GM13977 (cell line): ENCODE results near the gene MKNK2.

Source experiments
- DNase-seq: peaks from one replicate; pipeline ENCODE4 v3.0.0; 2012; ENCODE audit warnings: low spot score
- in situ Hi-C: fragments of 300-500 bp; cut with MboI; formaldehyde crosslinking; loops from one replicate; pipeline ENCODE4 v1.12.0; 2022; ENCODE audit warnings: low sequenced_read_pairs, low pct_unique_long_range_greater_than_20kb, mixed read lengths, inconsistent platforms; ENCODE audit not compliant: unreplicated experiment
- TF ChIP-seq, protein P1 (sequence below): IDR thresholded peaks from 2 replicates; pipeline ENCODE4 v1.5.1; 2012; ENCODE audit warnings: mild to moderate bottlenecking, control low read depth; ENCODE audit not compliant: insufficient read depth; ENCODE audit errors: extremely low read depth, missing control alignments

Gene MKNK2

DNA sequence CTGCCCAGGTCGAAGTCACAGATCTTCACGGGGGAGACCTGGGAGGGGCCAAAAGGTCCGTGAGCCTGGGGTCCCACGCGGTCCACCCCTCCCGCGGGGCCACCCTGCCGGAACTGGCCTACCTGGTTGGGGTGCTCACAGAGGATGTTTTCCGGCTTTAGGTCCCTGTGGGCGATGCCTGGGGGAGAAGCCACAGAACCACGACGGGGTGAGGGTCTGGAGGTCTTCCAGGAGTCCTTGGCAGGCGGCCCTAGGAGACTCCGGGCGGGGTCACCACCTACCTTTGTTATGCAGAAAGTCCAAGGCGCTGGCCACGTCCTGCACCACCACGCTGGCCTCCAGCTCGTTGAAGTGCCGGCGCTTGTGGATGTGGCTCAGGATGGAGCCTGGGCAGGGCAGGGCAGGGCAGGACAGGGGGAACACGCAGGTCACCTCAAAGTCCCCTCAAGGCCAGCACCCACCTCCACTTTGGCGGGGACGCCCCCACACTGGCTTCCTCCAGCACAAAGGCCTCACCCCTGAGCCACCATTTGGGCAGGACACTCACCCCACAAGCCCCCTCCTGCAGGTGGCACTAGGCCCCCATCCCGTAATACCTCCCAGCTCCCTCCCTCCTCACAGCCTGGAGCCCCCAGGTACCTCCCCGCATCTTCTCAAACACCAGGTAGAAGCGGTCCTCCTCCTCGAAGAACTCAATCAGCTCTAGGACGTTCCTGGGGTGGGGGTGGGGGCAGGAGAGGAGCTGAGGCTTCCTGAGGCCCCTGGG is 8.4 kb downstream of the MKNK2 start:
- in situ Hi-C loops: no loop called here
- DNase-seq: no peak
- TF ChIP-seq, protein P1, sequence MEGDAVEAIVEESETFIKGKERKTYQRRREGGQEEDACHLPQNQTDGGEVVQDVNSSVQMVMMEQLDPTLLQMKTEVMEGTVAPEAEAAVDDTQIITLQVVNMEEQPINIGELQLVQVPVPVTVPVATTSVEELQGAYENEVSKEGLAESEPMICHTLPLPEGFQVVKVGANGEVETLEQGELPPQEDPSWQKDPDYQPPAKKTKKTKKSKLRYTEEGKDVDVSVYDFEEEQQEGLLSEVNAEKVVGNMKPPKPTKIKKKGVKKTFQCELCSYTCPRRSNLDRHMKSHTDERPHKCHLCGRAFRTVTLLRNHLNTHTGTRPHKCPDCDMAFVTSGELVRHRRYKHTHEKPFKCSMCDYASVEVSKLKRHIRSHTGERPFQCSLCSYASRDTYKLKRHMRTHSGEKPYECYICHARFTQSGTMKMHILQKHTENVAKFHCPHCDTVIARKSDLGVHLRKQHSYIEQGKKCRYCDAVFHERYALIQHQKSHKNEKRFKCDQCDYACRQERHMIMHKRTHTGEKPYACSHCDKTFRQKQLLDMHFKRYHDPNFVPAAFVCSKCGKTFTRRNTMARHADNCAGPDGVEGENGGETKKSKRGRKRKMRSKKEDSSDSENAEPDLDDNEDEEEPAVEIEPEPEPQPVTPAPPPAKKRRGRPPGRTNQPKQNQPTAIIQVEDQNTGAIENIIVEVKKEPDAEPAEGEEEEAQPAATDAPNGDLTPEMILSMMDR: no peak

DNA sequence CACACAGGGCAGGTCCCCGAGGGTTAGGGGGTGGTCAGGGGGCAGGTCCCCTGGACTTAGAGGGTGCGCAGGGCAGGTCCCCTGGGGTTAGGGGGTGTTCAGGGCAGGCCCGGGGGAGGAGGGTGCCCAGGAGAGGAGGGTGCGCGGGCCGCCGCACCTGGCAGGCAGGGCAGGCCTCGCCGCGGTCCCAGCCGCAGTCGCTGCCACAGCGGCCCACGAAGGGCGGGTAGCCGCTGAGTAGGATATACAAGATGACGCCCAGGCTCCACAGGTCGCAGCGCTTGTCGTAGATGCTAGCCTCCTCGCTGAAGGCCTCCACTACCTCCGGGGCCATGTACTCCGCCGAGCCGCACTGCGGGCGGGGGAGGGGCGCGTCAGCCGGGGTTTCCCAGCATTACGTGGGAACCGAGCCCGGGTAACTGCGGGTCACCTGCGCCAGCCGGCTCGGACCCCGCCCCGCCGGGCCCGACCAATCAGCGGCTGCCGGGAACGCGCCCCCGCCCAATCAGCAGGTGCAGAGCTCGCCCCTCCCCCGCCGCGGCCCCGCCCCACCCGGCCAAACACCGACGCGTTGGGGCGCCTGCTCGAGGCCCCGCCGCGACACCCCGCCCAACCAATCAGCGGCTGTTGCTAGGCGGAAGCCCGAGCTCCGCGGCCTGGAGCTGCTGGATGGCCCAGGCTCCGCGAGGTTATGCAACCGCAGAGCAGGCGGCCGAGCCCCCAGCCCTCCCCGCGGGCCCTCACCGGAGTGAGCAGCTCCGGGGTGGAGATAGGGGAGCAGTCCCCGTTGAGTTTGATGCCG is 9.2 kb downstream of the MKNK2 start:
- in situ Hi-C loops: no loop called here
- peak; percentile 100 for DNase-seq
- TF ChIP-seq, protein P1: no peak

- in situ Hi-C loops: no loop called here
- DNase-seq: no peak
- TF ChIP-seq, protein P1: no peak
Measured at GRCh38 chr19:2041433-2041682, 9.7 kb downstream of the MKNK2 start.

GRCh38 chr19:2040647-2041432 is 10.2 kb downstream of the MKNK2 start:
- in situ Hi-C loops: no loop called here
- DNase-seq: no peak
- TF ChIP-seq, protein P1: no peak

DNA sequence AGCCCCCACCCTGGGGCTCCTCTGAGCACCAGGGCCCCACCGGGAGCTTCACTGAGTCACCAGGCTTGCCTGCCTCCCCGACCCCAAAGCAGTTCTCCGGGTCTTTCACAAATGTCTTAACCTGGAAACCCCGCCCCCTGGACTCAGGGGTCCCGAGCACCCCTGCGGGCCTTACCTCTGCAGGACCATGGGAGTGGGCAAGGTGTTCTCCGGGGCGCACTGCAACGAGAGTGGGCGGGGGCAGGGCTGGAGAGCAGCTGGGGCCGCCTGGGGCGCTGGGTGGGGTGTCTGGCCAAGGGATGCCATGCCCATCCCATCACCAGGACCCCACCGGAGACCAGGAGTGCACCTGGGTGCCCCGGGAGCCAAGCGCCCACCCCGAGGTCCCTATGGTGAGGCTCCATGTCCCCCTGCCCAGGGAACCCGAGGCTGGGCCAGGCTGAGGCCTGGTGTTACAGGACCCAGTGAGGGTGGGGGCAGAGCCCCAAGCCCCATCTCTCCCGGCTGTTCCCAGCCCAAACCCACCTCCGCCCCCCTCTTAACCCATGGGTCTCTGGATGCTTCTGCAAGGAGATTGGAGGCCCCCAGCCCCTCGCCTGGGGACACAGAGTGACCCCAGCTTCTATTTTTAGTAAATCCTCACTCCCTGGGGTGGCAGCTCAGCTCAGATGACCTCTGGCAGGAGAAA is 10.9 kb downstream of the MKNK2 start:
- in situ Hi-C loops: no loop called here
- TF ChIP-seq, protein P1: no peak
- no peak for DNase-seq

DNA sequence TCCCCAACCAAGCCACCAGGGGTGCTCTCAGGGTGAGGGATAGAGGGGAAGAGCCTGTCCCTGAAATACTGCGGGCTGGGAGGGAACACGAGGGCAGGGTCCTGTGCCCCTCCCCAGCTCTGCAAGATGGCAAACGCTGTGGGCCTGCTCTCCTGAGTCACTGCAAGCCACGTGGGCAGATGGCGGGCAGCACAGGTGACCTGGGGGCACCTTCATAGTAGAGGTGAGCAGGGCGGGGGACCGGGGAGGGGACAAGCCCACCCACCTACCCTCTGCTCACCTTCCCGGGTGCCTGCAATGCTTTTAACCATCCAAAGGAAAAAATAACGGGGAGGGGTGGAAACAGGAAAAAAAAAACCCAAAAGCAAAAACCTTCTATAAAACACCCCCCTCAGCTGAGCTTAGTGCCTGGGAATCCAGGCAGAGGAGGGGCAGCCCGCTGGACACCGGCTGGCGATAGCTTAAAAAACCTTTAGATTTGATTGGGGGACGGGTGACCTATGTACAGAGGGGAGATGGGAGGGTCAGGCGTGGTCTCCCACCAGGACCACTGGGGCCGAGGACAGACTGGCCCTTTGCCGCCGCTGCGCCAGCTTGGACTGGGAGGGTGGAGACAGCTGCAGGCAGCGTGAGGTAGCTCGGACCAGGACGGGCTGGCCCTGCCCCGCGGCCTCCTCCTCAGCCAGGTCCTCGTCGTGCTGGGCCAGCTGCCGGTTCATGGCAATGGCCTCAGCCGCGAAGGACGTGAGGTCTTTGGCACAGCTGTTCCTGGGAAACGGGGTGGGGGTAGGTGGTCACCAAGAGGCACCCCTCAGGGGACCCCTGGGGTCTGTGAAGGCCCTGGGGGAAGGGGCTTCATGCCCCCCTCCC is 11.7 kb downstream of the MKNK2 start:
- in situ Hi-C loops: no loop called here
- TF ChIP-seq, protein P1: no peak
- DNase-seq: no peak
